GM12891 (cell line): Measurements from ENCODE around the gene HEPACAM2.

Source experiments
- DNase-seq: peaks from one replicate; pipeline ENCODE4 v3.0.0; 2011; ENCODE audit warnings: low spot score; ENCODE audit not compliant: insufficient read length
- FAIRE-seq: peaks from 2 replicates; lab custom pipeline; 2011; peaks lifted over from hg19 to GRCh38; lab: Jason Lieb, UNC
- PAX5 ChIP-seq: IDR thresholded peaks from 2 replicates; pipeline ENCODE4 v1.6.1; 2011; ENCODE audit warnings: low read length, moderate library complexity, mild to moderate bottlenecking; ENCODE audit not compliant: insufficient read depth, severe bottlenecking
- POLR2A ChIP-seq: IDR thresholded peaks from 2 replicates; pipeline ENCODE4 v1.6.1; 2011; ENCODE audit warnings: low read depth, low read length, control low read depth
- POLR2AphosphoS5 ChIP-seq: IDR thresholded peaks from 2 replicates; pipeline ENCODE4 v1.6.1; 2011; ENCODE audit warnings: low read depth, low read length, control low read depth
- POU2F2 ChIP-seq: IDR thresholded peaks from 2 replicates; pipeline ENCODE4 v1.6.1; 2011; ENCODE audit warnings: low read depth, mild to moderate bottlenecking, control low read depth, low read length, moderate library complexity
- SPI1 ChIP-seq: IDR thresholded peaks from 2 replicates; pipeline ENCODE4 v1.6.1; 2011; ENCODE audit warnings: low read depth, low read length, control low read depth
- TAF1 ChIP-seq: IDR thresholded peaks from 2 replicates; pipeline ENCODE4 v1.6.1; 2011; ENCODE audit warnings: low read depth, low read length, control low read depth

HEPACAM2 gene

GRCh38 chr7:93205046-93205445 lies 21.2 kb downstream of the HEPACAM2 start:
- TF ChIP-seq POLR2A (no peak), POU2F2 (no peak), PAX5 (no peak), POLR2AphosphoS5 (no peak), TAF1 (no peak)
- FAIRE-seq (no peak), DNase-seq (no peak)

- TF ChIP-seq POLR2A (no peak), SPI1 (no peak), PAX5 (no peak), POU2F2 (no peak)
- FAIRE-seq (no peak), DNase-seq (no peak)
Observed at GRCh38 chr7:93203496-93203895, 22.8 kb downstream of the HEPACAM2 start.

- TF ChIP-seq POLR2A (no peak), SPI1 (no peak), POU2F2 (no peak), TAF1 (no peak), POLR2AphosphoS5 (no peak)
- FAIRE-seq (no peak), DNase-seq (no peak)
Observed at GRCh38 chr7:93202594-93203250, 23.5 kb downstream of the HEPACAM2 start.

GRCh38 chr7:93198472-93198871 lies 27.8 kb downstream of the HEPACAM2 start:
- FAIRE-seq, result no peak
- DNase-seq, result no peak
- no peak for TF ChIP-seq PAX5
- TF ChIP-seq POLR2A, result no peak
- TF ChIP-seq POLR2AphosphoS5, result no peak
- TF ChIP-seq TAF1, result no peak
- TF ChIP-seq SPI1, result no peak
- no peak for TF ChIP-seq POU2F2

GRCh38 chr7:93196336-93196735 lies 29.9 kb downstream of the HEPACAM2 start:
- no peak for FAIRE-seq
- TF ChIP-seq TAF1, result no peak
- TF ChIP-seq POLR2AphosphoS5, result no peak
- no peak for TF ChIP-seq SPI1
- TF ChIP-seq POLR2A, result no peak
- TF ChIP-seq PAX5, result no peak
- TF ChIP-seq POU2F2, result no peak
- no peak for DNase-seq

GRCh38 chr7:93194386-93194785 lies 31.9 kb downstream of the HEPACAM2 start:
- FAIRE-seq (no peak), DNase-seq (no peak)
- no peak for TF ChIP-seq POLR2AphosphoS5
- TF ChIP-seq POLR2A, result no peak
- no peak for TF ChIP-seq TAF1
- TF ChIP-seq PAX5, result no peak
- TF ChIP-seq SPI1, result no peak
- no peak for TF ChIP-seq POU2F2

- DNase-seq, result no peak
- no peak for FAIRE-seq
- no peak for TF ChIP-seq SPI1
- no peak for TF ChIP-seq POLR2A
- no peak for TF ChIP-seq POU2F2
- no peak for TF ChIP-seq POLR2AphosphoS5
- TF ChIP-seq PAX5, result no peak
- no peak for TF ChIP-seq TAF1
Observed at GRCh38 chr7:93188870-93189634, 37.2 kb downstream of the HEPACAM2 start.

GRCh38 chr7:93185303-93186027 lies 40.8 kb downstream of the HEPACAM2 start:
- DNase-seq, result no peak
- TF ChIP-seq PAX5 (no peak), TAF1 (no peak), SPI1 (no peak), POLR2AphosphoS5 (no peak), POU2F2 (no peak), POLR2A (no peak)
- FAIRE-seq, result no peak

GRCh38 chr7:93179173-93179572 lies 47.1 kb downstream of the HEPACAM2 start:
- DNase-seq (no peak), FAIRE-seq (no peak)
- no peak for TF ChIP-seq TAF1
- TF ChIP-seq POLR2AphosphoS5, result no peak
- TF ChIP-seq POLR2A, result no peak
